T follicular helper cell (primary cell): ENCODE data around the gene CLTRN.
A peak's percentile ranks its signal among the peaks of the same experiment; 100 is the strongest.
"Not testable (repeated sequence)": the region's sequence is repeated elsewhere in the genome, so short reads cannot be mapped to it uniquely, and the experiment has no call there.

Experiments
- DNase-seq: peaks from one replicate; pipeline ENCODE4 v3.0.0-alpha.2; 2020; ENCODE audit warnings: low read depth
- total RNA-seq, 2 experiments: gene quantifications; one replicate each; lab custom pipeline; 2026; lab: John Stamatoyannopoulos, UW

CLTRN gene, protein sequence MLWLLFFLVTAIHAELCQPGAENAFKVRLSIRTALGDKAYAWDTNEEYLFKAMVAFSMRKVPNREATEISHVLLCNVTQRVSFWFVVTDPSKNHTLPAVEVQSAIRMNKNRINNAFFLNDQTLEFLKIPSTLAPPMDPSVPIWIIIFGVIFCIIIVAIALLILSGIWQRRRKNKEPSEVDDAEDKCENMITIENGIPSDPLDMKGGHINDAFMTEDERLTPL
- total RNA-seq: 0.12 to 0.22 reads per million in 2 experiments

GRCh38 chrX:15664487-15665444 lies at the start of gene CLTRN:
CLTRN (minus strand) TSS chrX:15664805; CDS start chrX:15664775, 30 bp downstream.
- no peak for DNase-seq

GRCh38 chrX:15704273-15704672 lies 39.7 kb upstream of the CLTRN start:
- DNase-seq: not testable (repeated sequence)

GRCh38 chrX:15703809-15704208 lies 39.2 kb upstream of the CLTRN start:
- not testable (repeated sequence) for DNase-seq

DNA sequence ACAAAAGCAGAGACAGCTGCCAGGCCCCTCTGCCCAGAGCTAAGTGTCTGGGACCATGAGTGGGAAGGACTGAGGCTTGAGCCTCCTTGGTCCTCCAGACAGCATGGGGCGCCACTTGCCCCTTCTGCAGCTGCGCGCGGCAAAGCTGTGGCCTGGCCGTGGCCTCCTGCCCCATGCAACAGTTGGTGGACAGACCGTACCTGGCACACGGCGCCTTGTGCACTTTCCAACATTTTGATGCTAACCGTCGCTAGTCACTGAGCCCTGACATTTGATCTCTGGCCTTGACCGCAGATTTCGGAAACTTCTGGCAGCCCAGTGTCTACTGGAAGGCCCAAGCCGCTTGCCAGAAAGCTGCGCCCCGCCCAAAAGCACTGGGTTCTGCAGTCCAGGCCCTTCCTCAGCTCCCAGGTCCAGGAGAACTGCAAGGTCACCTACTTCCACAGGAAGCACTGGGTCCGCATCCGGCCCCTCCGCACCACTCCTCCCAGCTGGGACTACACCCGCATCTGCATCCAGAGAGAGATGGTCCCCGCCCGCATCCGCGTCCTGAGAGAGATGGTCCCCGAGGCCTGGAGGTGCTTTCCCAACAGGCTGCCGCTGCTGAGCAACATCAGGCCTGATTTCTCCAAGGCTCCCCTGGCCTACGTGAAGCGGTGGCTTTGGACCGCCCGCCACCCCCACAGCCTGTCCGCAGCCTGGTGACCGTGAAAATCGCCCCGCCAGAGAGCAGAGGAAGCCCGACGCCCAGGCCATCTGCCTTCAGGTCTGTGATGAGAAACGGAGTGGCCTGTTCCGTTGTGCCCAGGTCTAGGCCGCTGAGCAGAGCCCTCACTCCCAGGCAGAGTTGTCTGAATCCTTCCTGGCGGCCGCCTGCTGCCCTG lies 38.1 kb upstream of the CLTRN start:
- no peak for DNase-seq

- DNase-seq: no peak
Measured at GRCh38 chrX:15696516-15696915, 31.9 kb upstream of the CLTRN start.

GRCh38 chrX:15694941-15695451 lies 30.4 kb upstream of the CLTRN start:
- DNase-seq: no peak

DNA sequence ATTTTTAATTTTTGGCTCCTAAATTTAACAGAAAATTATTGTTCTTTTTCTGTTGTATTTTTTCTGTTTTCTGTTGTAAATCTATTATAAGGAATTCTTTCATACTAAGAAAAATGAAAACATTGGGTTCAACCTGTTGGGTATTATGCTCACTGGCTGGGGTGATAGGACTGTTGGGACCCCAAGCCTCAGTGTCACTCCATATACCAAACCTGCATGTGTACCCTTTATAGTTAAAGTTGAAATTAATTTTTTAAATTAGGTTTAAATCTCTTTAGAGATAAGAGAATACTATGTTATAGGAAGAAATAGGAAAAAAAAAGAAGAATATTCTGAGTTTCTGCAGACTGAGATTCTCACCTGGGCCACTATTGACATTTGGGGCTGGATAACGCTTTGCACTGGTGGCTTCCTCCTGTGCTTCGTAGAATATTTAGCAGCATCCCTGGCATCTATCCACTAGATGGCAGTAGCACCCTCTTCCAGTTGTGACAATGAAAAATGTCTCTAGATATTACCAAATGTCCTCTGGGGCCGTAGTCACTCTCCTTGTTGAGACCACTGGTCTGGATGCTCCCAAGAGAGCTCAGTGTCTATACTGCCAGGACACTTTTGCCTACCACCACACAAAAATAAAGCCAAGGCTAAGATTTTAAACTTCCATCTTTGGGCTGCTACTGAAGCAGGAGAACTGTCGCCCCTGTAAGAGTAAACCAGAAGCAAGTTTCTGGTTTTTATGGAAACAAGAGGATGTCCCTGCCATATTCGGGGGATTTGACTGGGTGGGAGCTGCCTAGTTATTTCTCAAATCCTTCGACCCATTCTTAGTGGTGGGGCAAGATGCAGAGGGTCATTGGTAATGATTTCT lies 22.4 kb upstream of the CLTRN start:
- peak; percentile 57 for DNase-seq

DNA sequence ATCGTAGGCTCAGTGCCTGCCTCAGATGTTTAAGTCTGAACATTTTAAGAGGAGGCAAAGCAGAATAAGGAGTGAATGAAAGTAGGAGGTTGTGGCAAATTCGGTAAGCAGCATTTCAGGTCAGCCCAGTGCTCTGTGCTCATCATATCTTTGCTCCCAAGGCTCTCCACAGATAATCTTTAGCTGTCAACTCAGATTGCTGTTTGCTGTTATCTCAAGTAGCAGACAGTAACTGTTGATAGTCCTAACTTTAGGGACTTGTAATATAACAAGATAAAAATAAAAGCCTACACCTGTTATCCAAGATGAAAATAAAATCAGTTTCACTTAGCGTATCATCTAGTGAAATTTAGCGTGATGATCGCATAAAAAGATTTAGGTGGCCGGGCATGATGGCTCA lies 18.6 kb upstream of the CLTRN start:
- no peak for DNase-seq

DNA sequence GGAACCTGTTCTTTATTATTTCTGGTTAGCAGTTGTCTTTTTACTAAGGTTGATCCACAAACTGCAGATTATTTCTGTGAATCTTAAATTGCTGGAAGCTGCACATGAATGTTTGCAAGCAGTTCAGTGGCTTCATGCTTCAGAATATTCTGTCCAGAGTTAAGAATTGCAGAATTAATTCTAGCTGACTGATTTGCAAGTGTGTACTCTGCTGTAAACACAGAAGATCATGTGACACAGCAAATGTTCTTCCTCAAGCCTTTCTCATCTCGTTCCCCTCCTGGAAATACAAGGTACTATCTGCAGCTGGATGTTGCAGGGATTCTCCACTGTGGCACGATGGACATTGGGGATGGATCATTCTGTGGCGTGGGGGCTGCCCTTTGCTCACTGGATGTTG lies 16.8 kb upstream of the CLTRN start:
- DNase-seq: no peak

- DNase-seq: no peak
Measured at GRCh38 chrX:15680401-15680800, 15.8 kb upstream of the CLTRN start.

- no peak for DNase-seq
Measured at GRCh38 chrX:15679246-15679645, 14.6 kb upstream of the CLTRN start.

DNA sequence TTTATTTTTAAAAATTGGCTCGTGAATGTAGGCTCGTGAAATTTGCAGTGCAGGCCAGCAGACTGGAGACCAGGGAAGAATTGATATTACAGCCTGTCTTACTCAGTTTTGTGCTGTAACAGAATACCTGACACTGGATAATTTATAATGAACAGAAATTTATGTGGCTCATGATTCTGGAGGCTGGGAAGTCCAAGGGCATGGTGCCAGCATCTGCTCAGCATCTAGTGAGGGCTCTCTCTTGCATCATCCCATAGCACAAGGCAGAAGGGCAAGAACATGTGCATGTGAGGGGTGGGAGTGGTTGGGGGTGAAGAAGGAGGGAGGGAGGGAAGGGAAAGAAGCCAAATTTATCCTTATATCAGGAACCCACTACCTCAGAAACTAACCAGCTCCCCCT lies 13.7 kb upstream of the CLTRN start:
- DNase-seq: no peak

DNA sequence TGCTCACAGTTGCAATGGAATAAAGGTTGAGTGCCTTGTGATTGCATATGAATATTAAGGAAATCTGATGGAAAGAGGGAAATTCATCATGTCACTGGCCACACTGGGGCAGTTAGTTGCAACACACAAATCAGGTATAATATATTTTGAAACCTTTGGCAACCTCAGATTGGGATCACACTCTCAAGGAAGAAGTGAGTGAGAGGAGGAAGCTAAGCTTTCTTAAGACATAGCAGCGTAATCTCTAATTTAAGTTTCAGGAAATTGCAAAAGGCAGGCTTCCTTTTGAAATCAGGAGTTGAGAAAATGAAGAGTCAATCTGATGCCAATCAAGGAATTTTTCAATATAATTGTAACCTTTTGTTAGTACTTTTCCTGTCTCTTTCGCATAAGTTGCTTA lies 12.3 kb upstream of the CLTRN start:
- no peak for DNase-seq

DNA sequence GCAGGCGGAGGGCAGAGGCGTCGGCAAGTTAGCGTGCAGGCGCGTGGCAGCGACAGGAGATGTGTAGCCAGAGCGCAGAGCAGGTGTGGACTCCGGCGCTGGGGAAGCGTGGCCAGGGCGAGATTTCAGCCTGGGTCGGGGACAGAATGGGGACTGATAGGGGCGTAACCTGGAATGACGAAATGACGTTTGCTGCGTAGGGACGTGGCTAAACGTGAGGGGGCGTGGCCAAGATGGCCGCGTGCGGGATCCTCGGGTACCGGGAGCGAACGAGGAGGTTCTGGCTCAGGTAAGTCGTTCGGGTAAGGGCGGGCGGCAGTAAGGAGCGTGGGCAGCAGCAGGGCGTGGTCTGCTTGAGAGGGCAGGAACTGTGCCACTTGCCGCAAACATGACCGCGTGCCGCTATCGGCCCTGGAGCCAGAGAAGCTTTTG lies 10.9 kb upstream of the CLTRN start:
- peak; percentile 84 for DNase-seq

DNA sequence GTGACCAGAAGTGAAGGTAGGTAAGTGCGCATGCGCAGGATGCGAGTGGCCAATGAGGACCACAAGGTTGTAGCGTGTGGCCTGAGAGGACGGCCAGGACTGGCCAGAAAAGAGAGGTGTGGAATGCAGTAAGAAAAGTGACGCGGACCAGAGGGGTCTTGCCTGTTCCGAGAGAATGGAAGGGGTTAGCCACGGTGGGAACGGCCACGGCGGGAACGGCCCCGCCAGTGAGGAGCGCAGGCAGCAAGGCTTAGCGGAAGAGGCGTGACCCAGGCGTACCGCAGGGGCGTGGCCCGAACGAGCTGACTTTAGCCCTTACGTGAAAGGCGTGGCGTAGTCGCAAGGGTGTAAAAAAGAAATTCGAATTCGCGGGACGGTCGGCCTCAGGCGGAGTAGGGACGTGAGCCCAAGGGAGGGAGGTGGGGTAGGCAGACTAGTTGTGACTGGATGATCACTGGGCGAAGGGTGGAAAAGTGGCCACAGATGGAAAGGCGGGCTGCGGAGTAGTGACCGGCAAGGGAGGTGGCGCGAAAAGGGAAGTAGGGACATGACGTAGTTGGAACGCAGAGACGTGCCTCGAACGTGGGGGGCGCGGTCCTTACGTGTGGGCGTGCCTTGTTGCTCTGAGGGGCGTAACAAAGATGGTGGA lies 10.4 kb upstream of the CLTRN start:
- DNase-seq: peak; percentile 87

GRCh38 chrX:15674514-15674840 lies 9.9 kb upstream of the CLTRN start:
- no peak for DNase-seq

DNA sequence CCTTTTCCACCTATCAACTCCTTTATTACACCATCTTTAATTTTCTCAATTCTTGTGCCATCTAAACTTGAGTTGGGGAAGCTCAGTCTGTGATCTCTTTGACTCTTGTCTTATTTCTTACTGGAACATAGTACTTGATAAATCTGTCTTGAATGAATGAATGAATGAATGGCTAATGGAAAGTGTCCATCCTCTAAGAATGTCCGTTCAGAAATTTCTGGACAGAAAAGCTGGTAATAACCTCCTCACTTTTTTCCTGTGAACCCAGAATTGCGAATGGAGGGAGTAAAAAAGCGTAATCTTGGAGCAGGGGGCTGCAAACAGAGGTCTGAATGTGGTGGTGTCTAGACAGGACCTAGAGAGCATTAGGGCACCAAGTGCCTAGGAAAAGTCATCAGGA lies 9.4 kb upstream of the CLTRN start:
- DNase-seq: no peak

DNA sequence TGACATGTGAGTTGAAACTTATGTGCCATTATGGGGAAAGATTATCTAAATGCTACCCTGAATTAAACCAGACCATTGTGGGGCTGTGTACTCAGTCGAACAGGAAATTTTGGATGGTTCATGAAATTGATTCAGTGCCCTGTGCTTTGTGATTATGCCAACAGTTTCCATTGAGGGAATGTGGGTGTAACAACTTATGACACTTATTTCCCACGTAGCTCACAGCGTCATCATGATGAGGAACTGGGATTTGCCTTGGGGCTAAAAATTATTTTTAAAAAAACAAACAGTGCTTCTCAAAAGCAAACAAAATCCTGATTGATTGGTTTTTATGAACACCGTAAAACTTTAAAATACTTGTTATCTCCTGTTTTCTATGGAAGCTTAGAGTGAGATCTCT lies 8.3 kb upstream of the CLTRN start:
- DNase-seq: no peak

DNA sequence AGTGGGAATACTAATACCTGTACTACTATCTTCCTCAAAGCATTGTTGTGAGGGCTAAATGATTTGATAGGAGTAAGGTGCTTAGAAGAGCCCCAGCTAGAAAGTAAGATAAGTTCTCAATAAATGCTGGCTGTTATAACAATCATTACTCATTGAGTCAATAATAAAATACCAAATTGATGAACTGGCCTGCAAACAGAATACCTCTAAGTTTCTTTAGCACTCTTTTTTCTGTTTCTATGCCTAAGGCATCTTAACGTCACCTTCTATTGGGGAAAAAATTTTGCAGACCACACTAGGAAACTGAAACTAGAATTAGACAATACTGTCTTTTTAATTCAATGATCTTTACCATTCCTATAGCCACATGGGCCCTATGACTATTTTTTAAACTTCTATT lies 1.2 kb downstream of the CLTRN start:
- DNase-seq: no peak

DNA sequence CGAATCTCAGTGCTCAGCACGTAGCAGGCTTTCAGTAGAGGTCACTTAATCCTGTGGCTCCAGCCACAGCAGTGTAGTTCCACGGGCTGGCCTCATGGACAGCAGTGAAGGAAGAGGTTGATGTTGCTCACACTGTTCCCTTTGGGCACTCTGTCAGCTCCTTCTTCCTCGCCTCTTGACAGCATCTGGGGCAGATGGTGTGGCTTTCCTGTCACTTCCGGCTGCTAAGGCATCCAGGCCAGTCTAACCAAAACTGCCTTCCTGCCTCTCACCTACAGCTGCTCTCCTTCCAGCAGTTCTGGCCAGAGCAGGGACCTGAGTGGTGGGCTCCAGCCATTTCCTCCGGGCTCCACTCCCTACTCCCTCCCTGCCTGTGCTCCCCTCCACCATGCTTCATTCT lies 9.8 kb downstream of the CLTRN start:
- not testable (repeated sequence) for DNase-seq

DNA sequence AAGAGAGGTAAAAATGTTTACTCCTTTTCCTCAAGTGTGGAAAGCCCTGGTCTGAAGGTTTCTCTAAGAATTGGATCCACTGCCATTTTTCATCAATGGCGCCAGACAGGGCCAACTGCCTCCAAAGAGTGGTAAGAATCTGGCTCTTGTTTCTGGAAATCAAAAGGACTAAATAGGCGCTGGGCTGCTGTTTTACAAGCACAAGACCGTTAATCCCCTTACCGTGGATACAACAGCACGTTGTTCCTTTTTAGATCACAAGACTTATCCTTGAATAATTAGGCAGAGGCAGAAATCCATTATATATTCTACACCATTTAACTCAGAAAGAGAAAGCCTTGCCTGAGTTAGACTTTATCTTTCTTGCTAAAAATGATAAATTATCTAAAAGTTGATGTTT lies 10.6 kb downstream of the CLTRN start:
- no peak for DNase-seq
